GM21786 (cell line): Measurements from ENCODE around the gene LCE3B.

Source experiments
- ATAC-seq: cut with Tn5 transposase; IDR thresholded peaks from one replicate; pipeline ENCODE4 v1.9.1; 2021; ENCODE audit not compliant: unreplicated experiment

LCE3B gene

DNA sequence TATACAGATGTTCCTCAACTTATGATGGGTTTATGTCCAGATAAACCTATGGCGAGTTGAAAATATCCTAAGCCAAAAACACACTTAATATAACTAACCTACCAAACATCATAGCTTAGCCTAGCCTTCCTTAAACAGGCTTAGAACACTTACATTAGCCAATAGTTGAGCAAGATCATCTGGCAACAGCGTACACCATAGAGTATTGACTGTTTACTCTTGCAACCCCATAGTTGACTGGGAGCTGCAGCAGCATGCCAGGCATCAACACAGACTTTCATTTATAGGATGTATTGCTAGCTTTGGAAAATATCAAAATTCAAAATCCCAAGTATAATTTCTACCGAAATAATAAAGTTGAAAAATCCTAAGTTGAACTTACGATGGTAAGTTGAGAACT is 44.1 kb downstream of the LCE3B start:
- no peak for ATAC-seq

DNA sequence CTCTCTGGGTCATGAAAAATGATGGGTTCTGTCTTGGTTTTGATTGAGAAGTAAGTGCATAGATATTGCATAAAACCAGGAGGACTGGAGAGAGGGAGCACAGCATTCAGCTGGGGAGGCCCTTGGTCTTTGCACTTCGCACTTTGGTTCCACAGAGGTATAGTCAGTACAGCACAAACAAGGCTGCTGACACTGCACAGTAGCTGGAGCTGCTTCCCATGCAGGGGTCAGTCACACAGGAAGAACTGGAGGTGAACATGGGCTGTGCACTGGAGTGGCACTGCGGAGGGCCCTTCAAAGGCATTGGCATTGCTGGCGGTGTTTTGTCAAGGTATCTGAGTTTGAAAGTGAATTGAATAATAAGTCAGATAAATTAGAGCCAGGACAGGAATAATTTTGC is 45.0 kb downstream of the LCE3B start:
- ATAC-seq: no peak

DNA sequence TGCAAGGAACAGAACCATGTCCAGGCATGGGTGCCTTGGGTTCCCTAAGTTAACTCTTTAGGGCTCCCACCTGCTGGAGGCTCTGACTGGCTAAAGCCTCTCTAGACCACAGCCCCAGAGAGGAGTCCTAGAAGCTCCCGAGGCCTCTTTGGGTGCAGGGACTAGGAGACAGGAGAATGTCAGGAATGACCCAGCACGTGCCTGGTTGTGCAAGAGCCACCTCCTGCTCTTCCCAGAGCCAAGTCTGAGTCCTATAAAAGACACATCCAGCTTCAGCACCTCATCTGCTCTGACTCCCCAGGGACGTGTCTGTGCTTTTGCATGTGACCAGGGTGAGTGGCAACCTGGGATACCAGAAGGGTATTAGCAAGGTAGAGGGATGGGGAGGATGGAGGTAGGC is 49.5 kb downstream of the LCE3B start, which contains the start of gene LCE2D:
Gene LCE2D, plus strand, starts transcription at position 283 of the 400 bp plus-strand sequence. CDS start 726 bp downstream, outside the sequence.
- ATAC-seq: no peak
